Measurements from ENCODE around the gene GSAP.

Gene GSAP

GRCh38 chr7:77313085-77313484 is 103.1 kb downstream of the GSAP start:
- Histone ChIP-seq H3F3A (ENCODE audit: insufficient read depth) (no peaks in the 10 kb centered on the region), H3K4me2 (ENCODE audit: low read depth, low read length, poor library complexity, severe bottlenecking) (no peak overlapping the region), H3K27me3 (ENCODE audit: low read length) (no peaks in the 10 kb centered on the region), H3K79me2 (ENCODE audit: insufficient read depth, low read length) (no peaks in the 10 kb centered on the region), H3K27ac (ENCODE audit: low read depth, low read length) (no peak overlapping the region), H3K4me3 (ENCODE audit: insufficient read depth, low read length, poor library complexity, severe bottlenecking) (no peak overlapping the region), H2AFZ (ENCODE audit: low read depth, low read length, severe bottlenecking) (no peak overlapping the region), H4K20me1 (ENCODE audit: low read depth, low read length) (no peaks in the 10 kb centered on the region), H3K9ac (ENCODE audit: low read length) (no peak overlapping the region), H3K36me3 (ENCODE audit: low read length) (no peaks in the 10 kb centered on the region), H3K9me2 (replicated peaks; ENCODE audit: insufficient read depth, low read length) (no peaks in the 10 kb centered on the region), H3K9me3 (ENCODE audit: insufficient read depth, low read length) (no peaks in the 10 kb centered on the region)
- TF ChIP-seq EZH2phosphoT487 (conservative IDR thresholded peaks at IDR 0.05; ENCODE audit: low read length), result no peak
- no peak for TF ChIP-seq CTCF (IDR thresholded peaks at IDR 0.05; ENCODE audit: insufficient read depth, low read length, poor library complexity, severe bottlenecking)

- no peak for TF ChIP-seq CTCF (IDR thresholded peaks at IDR 0.05; ENCODE audit: insufficient read depth, low read length, poor library complexity, severe bottlenecking)
- TF ChIP-seq EZH2phosphoT487 (conservative IDR thresholded peaks at IDR 0.05; ENCODE audit: low read length), result no peak
- Histone ChIP-seq H4K20me1 (ENCODE audit: low read depth, low read length) (no peaks in the 10 kb centered on the region), H3K4me2 (ENCODE audit: low read depth, low read length, poor library complexity, severe bottlenecking) (no peak overlapping the region), H3K4me3 (ENCODE audit: insufficient read depth, low read length, poor library complexity, severe bottlenecking) (no peak overlapping the region), H3K9ac (ENCODE audit: low read length) (no peak overlapping the region), H3K27me3 (ENCODE audit: low read length) (no peaks in the 10 kb centered on the region), H3K36me3 (ENCODE audit: low read length) (no peaks in the 10 kb centered on the region), H3K9me3 (ENCODE audit: insufficient read depth, low read length) (no peaks in the 10 kb centered on the region), H3K79me2 (ENCODE audit: insufficient read depth, low read length) (no peaks in the 10 kb centered on the region), H3F3A (ENCODE audit: insufficient read depth) (no peaks in the 10 kb centered on the region), H2AFZ (ENCODE audit: low read depth, low read length, severe bottlenecking) (no peak overlapping the region), H3K9me2 (replicated peaks; ENCODE audit: insufficient read depth, low read length) (no peaks in the 10 kb centered on the region), H3K27ac (ENCODE audit: low read depth, low read length) (no peak overlapping the region)
Observed at GRCh38 chr7:77310982-77311381, 105.2 kb downstream of the GSAP start.

GRCh38 chr7:77309714-77310220 is 106.4 kb downstream of the GSAP start:
- no peaks in the 10 kb centered on the region for H3K27me3 ChIP-seq (ENCODE audit: low read length)
- no peak overlapping the region for H3K9ac ChIP-seq (ENCODE audit: low read length)
- H3K36me3 ChIP-seq (ENCODE audit: low read length), result no peaks in the 10 kb centered on the region
- TF ChIP-seq EZH2phosphoT487 (conservative IDR thresholded peaks at IDR 0.05; ENCODE audit: low read length), result no peak
- no peak for TF ChIP-seq CTCF (IDR thresholded peaks at IDR 0.05; ENCODE audit: insufficient read depth, low read length, poor library complexity, severe bottlenecking)
- H3K4me3 ChIP-seq (ENCODE audit: insufficient read depth, low read length, poor library complexity, severe bottlenecking), result no peak overlapping the region
- no peak overlapping the region for H3K4me2 ChIP-seq (ENCODE audit: low read depth, low read length, poor library complexity, severe bottlenecking)
- H3K9me2 ChIP-seq (replicated peaks; ENCODE audit: insufficient read depth, low read length), result no peaks in the 10 kb centered on the region
- H3K79me2 ChIP-seq (ENCODE audit: insufficient read depth, low read length), result no peaks in the 10 kb centered on the region
- no peaks in the 10 kb centered on the region for H3K9me3 ChIP-seq (ENCODE audit: insufficient read depth, low read length)
- no peaks in the 10 kb centered on the region for H3F3A ChIP-seq (ENCODE audit: insufficient read depth)
- H4K20me1 ChIP-seq (ENCODE audit: low read depth, low read length), result no peaks in the 10 kb centered on the region
- no peak overlapping the region for H2AFZ ChIP-seq (ENCODE audit: low read depth, low read length, severe bottlenecking)
- H3K27ac ChIP-seq (ENCODE audit: low read depth, low read length), result no peak overlapping the region

All from SU-DHL-6 (cell line).